Measurements from ENCODE around the gene VAMP4.

GRCh38 chr1:171762143-171762563 is 20.3 kb upstream of the VAMP4 start:
- TF ChIP-seq CTCF (IDR thresholded peaks at IDR 0.05) (no peak), POLR2A (IDR thresholded peaks at IDR 0.05) (no peak)
